OCI-LY1 (cell line): ENCODE measurements around the gene SMIM20.

Experiments used
- H2AFZ ChIP-seq: fragments of 200-600 bp; sonication (generic), shearing (Covaris generic); 2 replicates; pipeline ENCODE4 v1.6.0; 2014; ENCODE audit warnings: antibody characterized with exemption, mild to moderate bottlenecking, low read length
- H3F3A ChIP-seq: fragments of 200-600 bp; sonication (generic), shearing (Covaris generic); 2 replicates; pipeline ENCODE4 v1.6.0; 2014; ENCODE audit warnings: mild to moderate bottlenecking, antibody characterized with exemption, low read length, moderate library complexity; ENCODE audit not compliant: insufficient read depth
- H3K27ac ChIP-seq: fragments of 200-600 bp; sonication (generic); 2 replicates; pipeline ENCODE4 v1.5.1; 2014; ENCODE audit warnings: low read length, mixed run types, mild to moderate bottlenecking, low read depth; ENCODE audit not compliant: poor library complexity, severe bottlenecking
- H3K27me3 ChIP-seq: fragments of 200-600 bp; sonication (generic); 2 replicates; pipeline ENCODE4 v1.6.0; 2014; ENCODE audit warnings: antibody characterized with exemption, mild to moderate bottlenecking, low read length, moderate library complexity; ENCODE audit not compliant: insufficient read depth
- H3K36me3 ChIP-seq: fragments of 200-600 bp; sonication (generic); 2 replicates; pipeline ENCODE4 v1.6.1; 2014; ENCODE audit warnings: mild to moderate bottlenecking, antibody characterized with exemption, low read length, moderate library complexity, mixed read lengths; ENCODE audit not compliant: insufficient read depth
- H3K4me1 ChIP-seq: fragments of 200-600 bp; sonication (generic); 2 replicates; pipeline ENCODE4 v1.5.1; 2014; ENCODE audit warnings: mild to moderate bottlenecking, low read length, moderate library complexity; ENCODE audit not compliant: insufficient read depth, severe bottlenecking
- H3K4me2 ChIP-seq: fragments of 200-600 bp; sonication (generic), shearing (Covaris generic); 2 replicates; pipeline ENCODE4 v1.6.1; 2014; ENCODE audit warnings: low read length
- H3K4me3 ChIP-seq: fragments of 200-600 bp; sonication (generic); 2 replicates; pipeline ENCODE4 v1.5.1; 2014; ENCODE audit warnings: low read length, low read depth, mild to moderate bottlenecking, mixed read lengths; ENCODE audit not compliant: poor library complexity, severe bottlenecking
- H3K79me2 ChIP-seq: fragments of 200-600 bp; shearing (Covaris generic); 2 replicates; pipeline ENCODE4 v1.6.1; 2016; ENCODE audit warnings: mixed run types, low read length, mixed read lengths; ENCODE audit not compliant: insufficient read depth
- H3K9ac ChIP-seq: fragments of 200-600 bp; sonication (generic), shearing (Covaris generic); 2 replicates; pipeline ENCODE4 v1.6.1; 2014; ENCODE audit warnings: mild to moderate bottlenecking, low read length, mixed read lengths
- H3K9me2 ChIP-seq: fragments of 200-600 bp; sonication (generic), shearing (Covaris generic); 2 replicates; pipeline ENCODE4 v1.6.1; 2014; ENCODE audit warnings: low read depth, mild to moderate bottlenecking, low read length, mixed read lengths
- H3K9me3 ChIP-seq: fragments of 200-600 bp; shearing (Covaris generic); 2 replicates; pipeline ENCODE4 v1.6.1; 2014; ENCODE audit warnings: low read length, mixed read lengths
- H4K20me1 ChIP-seq: fragments of 200-600 bp; sonication (generic), shearing (Covaris generic); 2 replicates; pipeline ENCODE4 v1.6.0; 2016; ENCODE audit warnings: mild to moderate bottlenecking, low read length; ENCODE audit not compliant: insufficient read depth
- EZH2 ChIP-seq: fragments of 200-600 bp; sonication (generic), shearing (Covaris generic); IDR thresholded peaks from 2 replicates; pipeline ENCODE4 v1.8.0; 2017; ENCODE audit warnings: borderline replicate concordance, mixed run types, mild to moderate bottlenecking, antibody characterized with exemption, low read length, moderate library complexity, mixed read lengths
- TF ChIP-seq, protein P1 (sequence below): fragments of 200-600 bp; sonication (generic), shearing (Covaris generic); IDR thresholded peaks from 2 replicates; pipeline ENCODE4 v1.5.1; 2017; ENCODE audit warnings: mild to moderate bottlenecking, antibody characterized with exemption, low read length, moderate library complexity, mixed read lengths

Gene SMIM20

DNA sequence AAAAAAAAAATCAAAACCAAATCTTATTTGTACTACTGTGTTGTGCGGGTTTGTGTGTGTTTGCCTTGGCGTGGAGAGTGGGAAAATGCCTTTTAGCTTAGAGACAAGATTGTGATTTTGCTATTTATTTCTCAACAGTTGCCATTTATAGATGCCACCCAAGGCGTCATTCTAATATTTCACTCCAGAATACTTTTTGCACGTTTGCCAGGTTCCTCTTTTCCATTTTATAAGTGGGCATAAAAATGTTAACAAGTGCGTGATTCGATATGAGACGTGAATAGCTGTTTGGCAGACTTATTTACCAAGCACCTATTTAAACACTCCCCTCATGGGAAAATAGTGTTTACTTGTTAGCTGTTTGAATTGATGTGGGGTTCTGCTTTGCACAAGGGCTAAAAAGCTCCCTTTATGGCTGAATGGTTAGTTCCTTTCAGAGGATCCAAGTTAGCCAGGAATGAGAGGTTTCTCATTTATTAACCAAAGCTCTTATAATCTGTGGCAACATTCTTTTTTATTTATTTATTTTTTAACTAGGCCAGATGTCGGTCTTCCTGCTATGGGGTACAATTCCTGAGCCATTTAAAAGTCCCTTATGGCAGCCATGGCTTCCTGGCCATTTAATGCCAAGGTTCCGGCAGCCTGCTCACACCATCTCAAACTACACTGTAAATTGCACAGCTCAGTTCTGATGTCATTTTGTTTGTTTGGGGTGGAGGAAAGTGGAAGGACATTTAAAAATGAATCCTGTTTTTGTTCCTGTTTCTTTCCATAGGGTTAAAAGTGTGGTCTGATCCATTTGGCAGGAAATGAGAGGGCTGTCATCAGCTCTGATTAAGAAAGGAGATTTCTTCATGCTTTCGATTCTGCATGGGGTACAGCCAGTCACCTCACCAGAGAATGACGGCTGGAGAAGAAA is 14.6 kb downstream of the SMIM20 start:
- Histone ChIP-seq H3K9me3 (no peaks in the 10 kb centered on the region), H3K4me3 (no peak overlapping the region), H3K9ac (no peak overlapping the region), H3K27ac (no peak overlapping the region), H3K4me1 (peaks cover 13% of the 10 kb centered on the region), H3K27me3 (no peaks in the 10 kb centered on the region), H3K36me3 (peaks cover 7% of the 10 kb centered on the region; the same call in 1 of the 2 replicates), H3F3A (no peaks in the 10 kb centered on the region), H3K9me2 (no peaks in the 10 kb centered on the region), H2AFZ (no peak overlapping the region), H3K79me2 (no peaks in the 10 kb centered on the region; the same call in 1 of the 2 replicates), H3K4me2 (no peak overlapping the region), H4K20me1 (no peaks in the 10 kb centered on the region)
- TF ChIP-seq, protein P1, sequence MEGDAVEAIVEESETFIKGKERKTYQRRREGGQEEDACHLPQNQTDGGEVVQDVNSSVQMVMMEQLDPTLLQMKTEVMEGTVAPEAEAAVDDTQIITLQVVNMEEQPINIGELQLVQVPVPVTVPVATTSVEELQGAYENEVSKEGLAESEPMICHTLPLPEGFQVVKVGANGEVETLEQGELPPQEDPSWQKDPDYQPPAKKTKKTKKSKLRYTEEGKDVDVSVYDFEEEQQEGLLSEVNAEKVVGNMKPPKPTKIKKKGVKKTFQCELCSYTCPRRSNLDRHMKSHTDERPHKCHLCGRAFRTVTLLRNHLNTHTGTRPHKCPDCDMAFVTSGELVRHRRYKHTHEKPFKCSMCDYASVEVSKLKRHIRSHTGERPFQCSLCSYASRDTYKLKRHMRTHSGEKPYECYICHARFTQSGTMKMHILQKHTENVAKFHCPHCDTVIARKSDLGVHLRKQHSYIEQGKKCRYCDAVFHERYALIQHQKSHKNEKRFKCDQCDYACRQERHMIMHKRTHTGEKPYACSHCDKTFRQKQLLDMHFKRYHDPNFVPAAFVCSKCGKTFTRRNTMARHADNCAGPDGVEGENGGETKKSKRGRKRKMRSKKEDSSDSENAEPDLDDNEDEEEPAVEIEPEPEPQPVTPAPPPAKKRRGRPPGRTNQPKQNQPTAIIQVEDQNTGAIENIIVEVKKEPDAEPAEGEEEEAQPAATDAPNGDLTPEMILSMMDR, result no peak
- TF ChIP-seq EZH2, result no peak

DNA sequence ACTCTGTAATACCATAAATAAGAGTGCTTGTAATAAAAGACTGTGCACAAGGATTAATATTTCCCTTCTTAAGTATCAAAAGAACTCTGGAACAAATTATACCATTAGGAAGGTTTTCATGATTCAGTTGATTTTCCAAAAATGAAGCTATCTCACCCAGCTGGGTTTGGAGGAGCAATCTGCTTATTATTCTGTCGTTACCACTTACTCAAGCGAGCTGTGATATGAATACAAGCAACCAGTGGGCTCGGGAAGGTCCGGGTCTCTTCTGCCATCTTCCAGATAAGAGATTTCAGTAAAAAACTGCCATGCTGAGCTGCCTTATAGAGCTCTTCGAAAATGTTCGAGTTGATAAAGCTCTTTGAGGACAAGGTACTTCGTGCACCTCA is 15.3 kb downstream of the SMIM20 start:
- no peak for TF ChIP-seq EZH2
- TF ChIP-seq, protein P1, result no peak
- Histone ChIP-seq H3K79me2 (no peaks in the 10 kb centered on the region; the same call in 1 of the 2 replicates), H3K9ac (no peak overlapping the region), H3K9me2 (no peaks in the 10 kb centered on the region), H3K9me3 (no peaks in the 10 kb centered on the region), H3K4me2 (no peak overlapping the region), H3F3A (no peaks in the 10 kb centered on the region), H3K27ac (no peak overlapping the region), H3K4me3 (no peak overlapping the region), H2AFZ (no peak overlapping the region), H3K4me1 (peaks cover 13% of the 10 kb centered on the region), H3K36me3 (peaks cover 7% of the 10 kb centered on the region; the same call in 1 of the 2 replicates), H4K20me1 (no peaks in the 10 kb centered on the region), H3K27me3 (no peaks in the 10 kb centered on the region)

DNA sequence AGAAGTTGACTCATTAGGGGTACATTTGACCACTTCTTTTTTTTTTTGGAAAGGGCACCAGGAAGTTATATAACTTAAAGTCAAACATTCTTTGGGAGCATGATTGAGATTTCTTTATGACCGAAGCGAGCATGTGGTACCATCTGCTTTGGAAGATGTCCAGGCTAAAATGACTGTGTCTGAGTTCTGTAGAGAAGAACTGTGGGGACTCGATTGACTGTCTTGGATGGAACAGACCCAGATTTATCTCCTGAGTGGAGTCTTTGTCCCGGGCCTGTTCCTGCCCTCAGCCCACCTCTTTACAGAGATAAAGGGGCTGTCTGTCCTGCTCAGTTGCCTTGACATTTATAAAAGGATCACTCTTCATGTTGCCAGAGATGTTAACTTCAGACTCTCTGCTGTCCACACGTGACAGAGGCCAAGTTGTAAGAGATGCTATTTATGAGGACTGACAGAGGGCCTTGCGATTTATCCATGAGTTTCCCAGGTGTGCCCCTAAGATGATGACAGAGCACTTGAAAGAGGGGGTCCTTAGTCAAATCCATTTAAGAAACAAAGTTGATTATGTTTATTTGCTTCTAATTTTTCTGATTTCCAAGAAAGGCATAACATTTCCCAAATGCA is 16.8 kb downstream of the SMIM20 start:
- peaks cover 7% of the 10 kb centered on the region for H3K4me1 ChIP-seq
- no peaks in the 10 kb centered on the region for H3K9me3 ChIP-seq
- no peak overlapping the region for H3K9ac ChIP-seq
- no peak overlapping the region for H2AFZ ChIP-seq
- H3K4me3 ChIP-seq, result no peak overlapping the region
- peaks cover 7% of the 10 kb centered on the region; the same call in 1 of the 2 replicates for H3K36me3 ChIP-seq
- no peaks in the 10 kb centered on the region for H4K20me1 ChIP-seq
- no peaks in the 10 kb centered on the region for H3F3A ChIP-seq
- H3K4me2 ChIP-seq, result no peak overlapping the region
- H3K9me2 ChIP-seq, result no peaks in the 10 kb centered on the region
- H3K27ac ChIP-seq, result no peak overlapping the region
- no peaks in the 10 kb centered on the region for H3K27me3 ChIP-seq
- H3K79me2 ChIP-seq, result no peaks in the 10 kb centered on the region; the same call in 1 of the 2 replicates
- TF ChIP-seq EZH2, result no peak
- TF ChIP-seq, protein P1, result no peak
